ENCODE measurements around the gene HYOU1.
"Not testable (repeated sequence)": the region's sequence is repeated elsewhere in the genome, so short reads cannot be mapped to it uniquely, and the experiment has no call there.

Gene HYOU1

DNA sequence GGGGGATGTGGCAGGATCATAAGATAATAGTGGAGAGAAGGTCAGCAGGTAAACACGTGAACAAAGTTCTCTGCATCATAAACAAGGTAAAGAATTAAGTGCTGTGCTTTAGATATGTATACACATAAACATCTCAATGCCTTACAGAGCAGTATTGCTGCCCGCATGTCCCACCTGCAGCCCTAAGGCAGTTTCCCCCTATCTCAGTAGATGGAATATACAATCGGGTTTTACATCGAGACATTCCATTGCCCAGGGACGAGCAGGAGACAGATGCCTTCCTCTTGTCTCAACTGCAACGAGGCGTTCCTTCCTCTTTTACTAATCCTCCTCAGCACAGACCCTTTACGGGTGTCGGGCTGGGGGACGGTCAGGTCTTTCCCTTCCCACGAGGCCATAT is 17.5 kb downstream of the HYOU1 start:
- DNase-seq, result not testable (repeated sequence)

DNA sequence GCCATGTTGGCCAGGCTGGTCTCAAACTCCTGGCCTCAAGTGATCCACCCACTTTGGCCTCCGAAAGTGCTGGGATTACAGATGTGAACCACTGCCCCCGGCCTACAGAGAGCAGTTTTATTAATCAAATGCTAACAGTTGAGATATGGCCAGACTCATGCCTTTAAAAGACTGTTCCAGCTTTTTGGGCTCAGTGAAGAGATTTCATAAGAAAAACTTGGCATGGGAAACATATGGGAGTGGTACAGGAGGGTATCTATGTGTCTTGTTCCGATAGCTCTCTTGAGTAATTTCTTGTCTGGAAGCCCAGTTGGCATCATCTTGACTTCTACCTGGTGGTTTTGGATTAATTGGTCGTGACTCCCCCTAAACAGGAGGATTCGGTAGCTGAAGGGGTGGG is 18.1 kb downstream of the HYOU1 start:
- no peak for DNase-seq

DNA sequence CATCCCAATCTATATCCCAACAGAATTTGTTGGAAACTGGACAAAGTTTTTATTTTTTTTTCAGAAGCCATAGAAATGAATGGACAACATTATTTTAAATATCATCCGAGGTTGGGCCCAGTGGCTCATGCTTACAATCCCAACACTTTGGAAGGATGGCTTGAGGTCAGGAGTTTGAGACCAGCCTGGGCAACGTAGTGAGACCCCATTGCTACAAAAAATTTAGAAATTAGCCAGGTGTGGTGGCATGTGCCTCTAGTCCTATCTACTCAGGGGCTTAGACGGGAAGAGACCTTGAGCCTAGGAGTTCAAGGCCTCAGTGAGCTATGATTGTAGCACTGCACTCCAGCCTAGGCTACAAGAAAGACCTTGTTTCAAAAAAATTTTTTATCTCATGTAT is 22.2 kb downstream of the HYOU1 start:
- DNase-seq, result no peak

DNA sequence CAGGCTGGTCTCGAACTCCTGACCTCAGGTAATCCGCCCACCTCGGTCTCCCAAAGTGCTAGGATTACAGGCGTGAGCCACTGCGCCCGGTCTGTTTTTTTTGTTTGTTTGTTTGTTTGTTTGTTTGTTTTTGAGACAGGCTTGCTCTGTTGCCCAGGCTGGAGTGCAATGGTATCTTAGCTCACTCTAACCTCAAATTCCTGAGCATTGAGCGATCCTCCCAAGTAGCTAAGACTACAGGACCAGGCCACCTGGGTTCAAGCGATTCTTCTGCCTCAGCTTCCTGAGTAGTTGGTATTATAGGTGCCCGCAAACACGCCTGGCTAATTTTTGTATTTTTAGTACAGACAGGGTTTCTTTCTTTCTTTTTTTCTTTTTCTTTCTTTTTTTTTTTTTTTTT is 23.6 kb downstream of the HYOU1 start:
- not testable (repeated sequence) for DNase-seq

DNA sequence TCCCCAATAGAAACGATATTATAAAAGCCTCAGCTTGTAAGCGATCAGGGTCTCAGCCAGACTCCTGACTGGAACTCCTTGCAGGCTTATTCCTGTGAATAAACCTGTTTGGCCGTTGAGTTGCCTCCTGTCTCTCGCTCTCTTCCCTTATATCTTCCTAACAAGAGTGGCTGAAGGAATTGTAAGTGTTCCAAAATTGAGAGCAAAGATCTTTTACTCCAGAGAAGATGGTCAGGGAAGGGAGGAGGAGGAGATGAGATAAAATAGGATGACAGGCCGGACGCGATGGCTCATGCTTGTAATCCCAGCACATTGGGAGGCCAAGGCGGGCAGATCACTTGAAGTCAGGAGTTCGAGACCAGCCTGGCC is 25.1 kb downstream of the HYOU1 start:
- no peak for DNase-seq

DNA sequence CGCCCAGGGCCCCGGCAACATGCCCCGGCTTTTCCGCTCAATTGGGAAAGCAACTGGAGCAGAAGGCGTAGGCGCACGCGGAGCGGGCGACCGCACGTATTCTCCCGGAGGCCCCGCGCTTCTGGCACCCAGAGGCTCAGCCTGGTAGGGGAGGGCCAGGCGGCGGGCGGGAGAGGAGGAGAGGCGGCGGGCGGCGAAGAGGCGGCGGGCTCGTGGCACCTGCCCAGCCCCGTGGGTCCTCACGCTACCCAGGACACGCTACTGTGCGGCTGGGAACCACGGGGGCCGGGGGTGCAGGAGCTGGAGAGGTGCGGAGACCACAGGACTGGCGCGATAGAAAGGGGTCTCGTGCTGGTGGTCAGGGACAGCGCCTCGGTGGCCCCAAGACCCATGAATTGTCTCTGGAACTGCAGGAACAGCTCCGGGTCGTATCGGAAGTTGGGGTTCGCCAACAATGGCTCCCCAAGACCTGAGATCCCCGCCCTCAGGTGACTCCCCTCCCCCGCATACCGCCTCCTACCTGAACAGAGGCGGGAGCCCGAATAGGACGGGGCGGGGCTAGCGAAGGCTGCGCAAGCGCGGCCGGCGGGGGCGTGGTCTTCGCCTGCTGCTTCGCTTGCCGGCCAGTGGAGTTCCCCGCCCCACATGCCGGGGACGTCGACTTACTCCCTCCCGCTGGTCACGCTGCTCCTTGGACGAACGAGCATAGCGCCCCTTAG is 26.5 kb downstream of the HYOU1 start, which contains the start of gene SLC37A4:
Gene SLC37A4, minus strand, starts transcription at position 549 of the 719 bp plus-strand sequence.
- peak; percentile 99 for DNase-seq

DNA sequence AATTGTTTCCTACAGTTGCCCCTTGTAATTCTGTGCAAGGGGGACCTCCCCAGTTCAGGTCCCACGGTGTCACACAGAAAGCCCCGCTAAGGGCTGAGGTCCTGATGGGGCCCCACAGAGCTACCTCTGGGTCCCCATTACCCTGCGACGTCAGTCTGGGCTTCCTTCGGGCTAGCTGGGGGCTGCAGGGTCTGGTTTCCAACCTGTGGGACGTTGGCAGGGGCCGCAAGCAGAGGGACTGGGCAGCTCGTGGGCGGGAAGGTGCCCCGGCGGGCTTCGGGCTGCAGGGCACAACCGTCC is 27.0 kb downstream of the HYOU1 start:
- no peak for DNase-seq

DNA sequence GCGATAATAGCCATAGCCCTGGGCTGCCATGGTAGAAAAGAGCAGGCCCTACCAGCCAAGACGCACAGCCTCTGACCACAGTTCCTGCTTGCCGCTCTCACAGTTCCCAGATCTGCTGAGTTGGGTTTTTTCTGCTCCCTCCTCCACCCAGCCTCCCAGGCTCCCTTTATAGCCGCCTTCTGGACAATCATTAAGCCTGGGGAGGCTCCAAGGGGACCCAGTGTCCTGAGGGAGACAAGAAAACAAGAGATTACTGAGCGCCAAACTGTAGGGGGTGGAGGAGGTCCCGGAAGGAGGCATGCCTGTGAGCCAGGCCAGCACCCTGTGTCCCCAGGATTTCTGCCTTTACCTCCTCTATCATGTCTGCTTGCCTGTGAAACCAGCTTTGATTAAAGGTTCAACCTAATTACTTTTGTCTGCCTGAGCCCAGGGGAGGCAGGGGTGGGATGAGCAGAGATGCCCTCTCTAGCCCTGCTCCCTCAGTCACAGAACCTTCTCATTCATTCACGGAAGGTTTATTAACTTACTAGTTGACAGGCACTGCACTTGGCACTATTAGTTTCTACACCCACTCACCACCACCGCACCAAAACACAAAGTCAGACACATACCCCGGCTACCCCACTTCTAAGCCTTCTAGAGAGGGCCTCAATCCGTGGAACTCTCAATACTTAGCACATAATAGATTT is 27.5 kb downstream of the HYOU1 start:
- DNase-seq, result no peak

DNA sequence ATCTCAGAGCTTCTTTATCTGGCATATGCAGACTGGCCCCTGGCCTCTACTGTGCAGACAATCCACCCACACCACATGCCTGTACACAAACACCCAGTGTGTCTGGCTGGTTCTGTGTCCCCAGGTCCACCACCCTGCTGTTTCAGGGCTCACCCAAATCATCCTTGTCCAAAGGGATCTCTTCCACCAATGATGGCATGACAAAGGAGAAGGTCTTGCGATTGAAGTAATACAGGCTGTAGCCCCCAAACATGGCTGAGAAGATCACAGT is 28.0 kb downstream of the HYOU1 start:
- no peak for DNase-seq

DNA sequence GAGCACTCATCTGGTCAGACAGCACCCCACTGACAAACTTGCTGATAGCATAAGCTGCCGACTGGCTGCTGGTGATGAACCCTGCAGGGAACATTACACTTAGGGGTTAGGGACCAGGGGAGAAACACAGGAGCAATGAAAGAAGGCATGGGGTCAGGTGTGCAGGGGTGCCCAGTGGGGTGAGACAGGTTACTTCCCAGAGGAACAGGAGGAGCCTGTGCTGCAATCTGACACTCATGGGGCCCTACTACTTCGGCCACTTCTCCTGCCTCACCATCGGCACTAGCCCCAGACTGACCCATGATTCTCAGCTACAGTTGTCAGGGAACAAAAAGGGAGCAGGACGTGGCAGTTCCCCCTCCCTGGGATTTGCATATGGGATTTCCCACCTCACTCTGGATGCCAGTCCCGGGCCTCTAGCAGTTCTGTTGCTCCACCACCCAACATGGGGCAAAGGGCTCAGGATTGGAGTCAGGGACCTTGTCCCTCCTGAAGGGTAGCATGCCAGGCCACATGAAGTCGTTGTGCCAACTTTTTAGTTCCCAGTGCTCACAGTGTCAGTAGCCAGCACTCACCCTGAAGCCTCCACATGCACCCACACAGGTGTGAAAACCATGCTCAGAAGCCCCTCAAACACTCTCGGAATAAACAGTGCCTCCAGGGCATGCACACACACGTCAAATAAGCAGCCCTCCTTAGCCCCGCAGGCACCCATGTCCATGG is 28.5 kb downstream of the HYOU1 start:
- DNase-seq, result no peak

DNA sequence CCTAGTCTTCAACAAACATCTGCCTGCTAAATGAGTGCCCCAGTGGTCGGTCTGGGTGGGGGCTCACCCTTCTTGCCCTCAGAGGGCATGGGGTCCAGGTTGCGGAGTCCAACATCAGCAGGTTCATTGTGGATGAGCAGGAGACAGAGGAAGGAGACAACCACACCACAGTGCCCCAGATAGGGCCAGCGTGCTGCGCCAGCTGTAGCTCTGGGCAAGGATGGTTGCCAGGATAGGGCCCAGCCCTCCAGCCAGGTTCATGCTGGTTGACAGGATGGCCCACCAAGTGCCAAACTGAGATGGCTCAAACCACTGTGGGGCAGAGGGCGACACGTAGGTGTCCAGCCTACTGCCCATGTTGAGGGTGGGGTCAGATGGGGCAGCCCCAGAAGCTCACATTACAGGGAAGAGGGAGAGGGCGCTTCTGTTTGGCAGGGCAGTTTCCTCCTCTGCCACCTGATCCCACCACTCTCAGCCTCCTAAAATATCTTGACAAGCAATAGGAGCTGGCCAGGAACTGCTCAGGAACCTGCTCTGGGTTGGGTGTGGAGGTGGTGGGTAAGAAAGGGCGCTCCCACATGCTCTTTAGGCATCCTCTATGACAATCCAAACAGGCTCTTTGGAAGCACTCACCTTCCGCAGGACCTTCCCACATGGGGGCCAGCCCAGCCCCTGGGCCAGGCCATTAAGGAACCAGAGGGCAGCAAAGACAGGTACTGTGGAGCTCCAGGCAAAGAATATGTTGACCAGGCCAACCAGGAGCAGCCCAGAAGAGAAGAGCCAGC is 29.3 kb downstream of the HYOU1 start:
- no peak for DNase-seq

DNA sequence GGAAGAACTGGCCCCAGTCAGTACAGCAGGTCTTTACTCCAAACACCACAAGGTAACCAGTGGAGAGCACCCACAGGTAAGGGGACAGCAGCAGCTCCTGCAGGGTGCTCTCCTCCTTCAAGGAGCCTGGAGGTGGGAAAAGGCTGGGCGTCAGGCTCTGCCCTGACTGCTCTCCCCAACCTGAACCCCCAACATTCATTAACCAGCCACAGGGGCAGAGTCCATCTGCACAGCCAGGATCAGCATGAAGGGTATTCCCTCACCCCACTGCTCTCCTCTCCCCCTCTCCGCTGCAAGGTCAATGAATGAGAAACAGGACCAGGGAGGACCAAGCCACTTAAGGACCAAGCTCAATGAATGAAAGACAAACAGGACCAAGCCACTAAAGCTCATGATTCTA is 30.0 kb downstream of the HYOU1 start:
- DNase-seq, result no peak

DNA sequence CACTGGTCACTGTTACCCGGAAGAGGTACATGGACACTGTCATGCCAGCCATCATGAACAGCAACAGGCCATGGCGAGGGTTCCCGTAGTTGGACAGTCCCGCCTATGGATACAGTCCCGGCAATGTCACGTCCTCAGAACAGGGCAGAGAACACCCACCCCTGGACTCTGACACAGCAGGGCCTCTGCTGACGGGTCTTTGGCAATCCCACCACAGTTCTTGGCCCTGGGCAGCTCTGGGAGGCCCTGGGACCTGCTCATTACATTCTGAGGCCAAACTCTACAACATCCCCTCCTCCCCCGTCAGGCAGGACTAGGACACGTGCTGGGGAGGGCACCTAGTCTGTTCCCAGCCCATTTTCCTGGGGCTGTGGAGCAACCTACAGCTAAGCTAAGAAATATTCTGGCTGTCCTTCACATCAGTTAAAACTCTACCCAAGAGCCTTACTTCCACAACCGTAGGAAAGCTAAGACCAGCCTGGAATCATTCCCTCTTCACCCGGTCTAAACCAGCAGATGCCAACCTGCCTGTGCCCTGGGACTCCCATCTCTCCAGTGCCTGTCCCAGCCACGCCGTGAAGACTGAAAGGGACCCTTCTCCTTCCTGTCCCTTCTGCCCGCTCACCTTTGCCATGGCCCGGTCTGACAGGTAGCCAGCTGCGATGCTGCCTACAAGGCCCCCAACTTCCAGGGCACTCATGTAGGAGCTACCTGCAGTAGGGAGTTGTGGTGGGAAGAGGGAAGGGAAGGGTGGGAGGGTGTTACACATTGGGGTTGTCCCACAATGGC is 30.8 kb downstream of the HYOU1 start:
- DNase-seq, result no peak

DNA sequence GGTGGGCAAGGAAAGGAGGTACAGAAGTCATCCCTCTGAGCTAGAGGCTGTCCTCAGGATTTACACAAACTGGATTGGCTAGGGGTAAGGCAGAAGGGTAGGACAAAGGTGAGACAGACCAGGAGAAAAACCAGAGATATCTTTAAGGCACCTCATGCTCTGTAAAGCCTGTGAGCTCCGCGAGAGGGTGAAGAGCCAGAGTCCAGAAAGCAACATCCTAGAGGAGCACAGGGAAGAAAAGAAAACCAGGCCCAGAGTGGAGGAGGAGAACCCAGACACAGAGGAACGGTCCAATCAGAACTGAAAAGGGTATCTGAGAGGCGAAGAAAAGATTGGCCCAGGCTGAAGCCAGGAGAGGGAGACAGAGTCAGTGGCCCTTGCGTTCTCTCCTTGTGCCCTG is 31.5 kb downstream of the HYOU1 start:
- no peak for DNase-seq

DNA sequence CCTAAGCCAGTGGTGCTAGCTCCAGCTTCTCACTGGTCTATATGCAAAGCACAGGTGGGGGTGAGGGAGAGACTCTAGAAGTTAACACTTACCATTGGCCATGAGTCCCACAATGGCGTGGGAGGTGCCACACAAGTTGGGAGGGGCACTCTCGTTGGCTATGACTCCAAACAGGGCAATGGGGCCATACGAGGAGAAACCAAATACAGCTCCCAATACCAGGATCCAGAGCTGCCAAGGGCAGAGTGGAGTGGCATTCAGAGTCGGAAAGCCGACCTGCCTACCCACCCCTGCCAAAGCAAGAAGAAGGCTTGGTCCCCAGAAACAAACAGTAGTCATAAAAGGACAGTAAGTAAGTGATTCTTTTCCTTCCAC is 31.9 kb downstream of the HYOU1 start:
- DNase-seq, result no peak

DNA sequence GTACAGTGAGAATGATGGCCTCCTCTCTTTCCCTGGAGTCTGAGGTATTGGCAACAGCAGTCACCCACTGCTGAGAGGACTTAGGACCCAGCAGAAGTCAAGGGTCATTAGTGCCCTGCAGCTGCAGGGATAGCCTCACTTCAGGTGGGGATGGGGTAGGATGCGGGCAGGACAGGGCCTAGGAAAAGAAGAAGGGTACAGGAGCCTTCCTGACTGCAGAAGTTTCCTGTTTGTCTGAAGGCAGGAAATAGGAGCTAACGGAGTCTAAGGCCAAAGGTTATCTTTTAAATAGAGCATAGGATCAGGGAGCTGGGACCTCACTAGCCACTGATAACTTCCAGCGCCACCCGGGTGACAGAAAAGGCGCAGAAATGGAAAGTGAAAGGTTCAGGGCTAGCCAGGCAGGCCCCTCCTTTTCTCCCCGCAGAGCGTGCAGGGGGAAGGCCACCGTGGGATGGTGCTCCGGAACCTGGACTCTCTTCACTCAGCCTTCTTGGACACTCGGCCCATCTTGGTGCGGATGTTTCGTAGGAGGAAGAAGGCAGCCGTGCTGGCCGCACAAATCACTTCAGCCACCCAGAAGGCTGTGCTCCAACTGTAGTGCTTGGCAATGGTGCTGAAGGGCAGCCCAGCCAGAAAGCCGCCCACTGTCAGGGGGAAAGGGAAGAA is 32.4 kb downstream of the HYOU1 start:
- DNase-seq, result no peak

DNA sequence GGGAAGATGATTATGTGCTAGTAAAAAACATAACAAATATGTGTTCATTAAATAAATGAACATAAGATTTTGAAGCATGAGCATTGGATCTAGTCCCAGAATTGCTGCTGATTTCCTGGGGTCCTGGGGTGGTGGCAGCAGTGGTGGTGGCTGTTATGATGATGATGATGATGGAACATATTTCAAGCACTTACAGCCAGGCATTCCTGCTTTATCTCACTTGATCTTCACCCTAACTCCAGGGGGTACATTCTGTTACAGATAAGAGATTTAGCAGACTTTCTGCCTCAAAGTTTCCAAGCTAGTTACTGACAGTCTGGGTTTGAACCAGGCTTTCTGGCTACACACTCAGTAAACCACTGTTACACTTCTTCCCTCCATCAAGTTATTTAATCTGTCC is 33.3 kb downstream of the HYOU1 start:
- DNase-seq, result no peak

DNA sequence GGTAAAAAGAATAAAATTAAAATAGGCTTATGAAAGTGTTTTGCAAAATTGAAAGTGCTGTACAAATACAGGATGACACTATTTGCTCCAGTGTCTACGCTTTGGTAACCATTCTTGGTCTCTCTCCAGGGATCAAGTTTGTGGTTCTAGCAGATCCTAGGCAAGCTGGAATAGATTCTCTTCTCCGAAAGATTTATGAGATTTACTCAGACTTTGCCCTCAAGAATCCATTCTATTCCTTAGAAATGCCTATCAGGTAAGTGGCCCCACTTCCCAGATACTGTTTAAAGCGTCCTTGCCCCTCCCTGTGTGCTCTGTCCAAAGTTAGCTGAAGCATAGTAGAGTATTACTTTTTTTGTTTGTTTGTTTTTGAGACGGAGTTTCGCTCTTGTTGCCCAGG is 35.4 kb downstream of the HYOU1 start:
- DNase-seq, result no peak

DNA sequence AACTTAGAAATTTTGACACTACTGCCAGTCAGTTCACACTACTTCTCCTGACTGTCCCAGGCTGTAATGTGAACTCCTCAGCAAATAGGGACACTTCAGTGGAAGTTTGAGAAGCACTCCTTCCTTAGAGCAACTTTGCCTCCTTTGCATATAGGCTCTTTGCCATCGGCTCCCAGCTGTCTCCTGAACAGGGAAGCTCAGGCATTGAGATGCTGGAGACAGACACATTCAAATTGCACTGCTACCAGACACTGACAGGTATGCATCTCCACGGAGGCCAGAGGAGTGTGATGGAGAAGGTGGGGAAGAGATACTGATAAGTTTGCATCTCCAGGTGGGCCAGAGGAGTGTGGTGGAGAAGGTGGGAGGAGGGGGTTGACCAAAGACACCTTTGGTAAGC is 37.0 kb downstream of the HYOU1 start:
- DNase-seq, result no peak

DNA sequence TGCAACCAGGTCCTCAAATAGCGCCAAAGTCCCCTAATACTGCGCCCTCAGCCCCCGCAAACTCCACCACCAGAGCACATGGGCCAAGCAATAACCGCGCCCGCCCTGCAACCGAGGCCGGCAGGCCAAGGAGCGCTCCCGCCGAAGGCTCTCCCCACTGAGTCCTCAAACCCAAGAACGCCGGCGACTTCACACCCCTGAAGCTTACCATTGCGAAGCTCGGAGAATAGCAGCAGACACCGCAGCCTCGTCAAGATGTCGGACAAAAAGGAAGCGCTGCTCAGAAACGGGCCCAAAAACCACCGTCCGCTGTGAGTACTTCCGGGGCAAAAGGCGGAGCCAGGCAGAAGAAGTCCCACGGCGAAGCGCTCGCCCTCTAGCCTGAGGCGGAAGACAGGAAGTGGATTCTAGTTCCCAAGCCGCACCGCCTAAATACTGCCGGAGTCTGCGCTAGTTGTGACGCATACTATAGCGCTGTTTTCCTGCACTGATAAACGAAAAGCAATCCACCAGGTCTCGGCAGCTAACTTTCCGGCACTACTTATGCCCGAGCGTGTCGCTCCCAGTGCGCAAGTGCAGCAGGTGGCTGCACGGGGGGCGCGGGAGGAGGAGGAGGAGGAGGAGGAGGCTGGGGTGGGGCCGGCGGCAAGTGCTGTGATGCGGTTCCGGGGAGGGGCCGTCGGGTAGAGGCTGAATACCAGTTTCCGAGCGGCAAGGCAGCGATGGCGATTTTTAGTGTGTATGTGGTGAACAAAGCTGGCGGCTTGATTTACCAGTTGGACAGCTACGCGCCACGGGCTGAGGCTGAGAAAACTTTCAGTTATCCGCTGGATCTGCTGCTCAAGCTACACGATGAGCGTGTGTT is 38.7 kb downstream of the HYOU1 start, which contains the start of the genes RPS25 and TRAPPC4:
Gene RPS25, minus strand, starts transcription at position 270 of the 865 bp plus-strand sequence. Its CDS starts 59 bp downstream, at position 211.
Gene TRAPPC4, plus strand, starts transcription at position 693 of the 865 bp plus-strand sequence. Its CDS starts 30 bp downstream, at position 723.
- DNase-seq, result peak; percentile 99

DNA sequence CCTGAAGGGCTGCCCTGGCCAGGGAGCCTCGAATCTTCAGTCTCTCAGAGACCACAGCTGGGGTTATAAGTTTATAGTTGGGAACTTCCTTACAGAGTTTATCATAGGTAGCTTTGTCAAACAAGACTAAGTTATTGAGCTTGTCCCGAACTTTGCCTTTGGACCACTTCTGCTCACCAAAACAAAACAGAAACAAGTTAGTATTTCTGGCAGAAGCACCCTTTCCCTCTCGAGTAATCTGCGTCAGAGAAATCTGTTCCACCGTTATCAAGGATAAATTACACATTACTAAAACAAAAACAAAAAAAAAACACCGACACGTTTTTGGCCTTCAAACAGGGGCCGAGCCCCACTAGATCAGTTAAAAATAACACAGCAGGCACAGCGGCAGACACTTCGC is 39.6 kb downstream of the HYOU1 start:
- not testable (repeated sequence) for DNase-seq
